Osteocyte (in vitro differentiated cells): ENCODE results near the gene HNRNPF. TPM values are rescaled to one million over a fixed set of nuclear protein-coding genes. Genes with fewer than 3 reads are reported as not detected.

ENCODE experiments used
- DNase-seq: peaks from one replicate; pipeline ENCODE4 v3.0.0; 2021; ENCODE audit warnings: mixed read lengths; ENCODE audit not compliant: unreplicated experiment; ENCODE audit errors: extremely low spot score
- H3K27ac Mint-ChIP-seq: one replicate; pipeline ENCODE4 v1.8.0; 2021; ENCODE audit warnings: mild to moderate bottlenecking, mixed read lengths; ENCODE audit not compliant: unreplicated experiment
- H3K27me3 Mint-ChIP-seq: one replicate; pipeline ENCODE4 v1.8.0; 2021; ENCODE audit warnings: mixed read lengths; ENCODE audit not compliant: unreplicated experiment
- H3K36me3 Mint-ChIP-seq: one replicate; pipeline ENCODE4 v1.8.0; 2021; ENCODE audit warnings: mixed read lengths; ENCODE audit not compliant: unreplicated experiment
- H3K4me1 Mint-ChIP-seq: one replicate; pipeline ENCODE4 v1.8.0; 2021; ENCODE audit warnings: mixed read lengths; ENCODE audit not compliant: unreplicated experiment
- H3K4me3 Mint-ChIP-seq: one replicate; pipeline ENCODE4 v1.8.0; 2021; ENCODE audit warnings: mild to moderate bottlenecking, moderate library complexity, mixed read lengths; ENCODE audit not compliant: unreplicated experiment
- H3K9me3 Mint-ChIP-seq: one replicate; pipeline ENCODE4 v1.8.0; 2021; ENCODE audit warnings: mixed read lengths; ENCODE audit not compliant: unreplicated experiment
- CTCF ChIP-seq: fragments of 200-600 bp; sonication (generic); IDR thresholded peaks from 2 replicates; pipeline ENCODE4 v1.5.0; 2021; ENCODE audit warnings: antibody characterized with exemption, mild to moderate bottlenecking, moderate library complexity
- total RNA-seq: library from RNA; stranded (reverse); gene quantifications from 2 replicates; pipeline ENCODE4 v1.2.1, GENCODE V29; 2021

The HNRNPF gene
- total RNA-seq, 1 donor from 2014 or later, result 189 TPM

GRCh38 chr10:43420369-43421200 lies 11.6 kb upstream of the HNRNPF start:
- H3K27ac Mint-ChIP-seq, result peak overlapping the region; percentile 98
- H3K36me3 Mint-ChIP-seq, result no peaks in the 10 kb centered on the region
- no peaks in the 10 kb centered on the region for H3K9me3 Mint-ChIP-seq
- peak overlapping the region; percentile 86 for H3K4me3 Mint-ChIP-seq
- peak; percentile 51 for TF ChIP-seq CTCF
- peak; percentile 93 for DNase-seq
- peaks cover 16% of the 10 kb centered on the region for H3K4me1 Mint-ChIP-seq
- no peaks in the 10 kb centered on the region for H3K27me3 Mint-ChIP-seq

GRCh38 chr10:43419997-43420368 lies 11.0 kb upstream of the HNRNPF start:
- no peak for DNase-seq
- peaks cover 16% of the 10 kb centered on the region for H3K4me1 Mint-ChIP-seq
- no peak for TF ChIP-seq CTCF
- H3K4me3 Mint-ChIP-seq, result peak overlapping the region; percentile 66
- no peaks in the 10 kb centered on the region for H3K27me3 Mint-ChIP-seq
- H3K36me3 Mint-ChIP-seq, result no peaks in the 10 kb centered on the region
- H3K9me3 Mint-ChIP-seq, result no peaks in the 10 kb centered on the region
- peak overlapping the region; percentile 94 for H3K27ac Mint-ChIP-seq

GRCh38 chr10:43417950-43418768 lies 9.2 kb upstream of the HNRNPF start:
- H3K4me3 Mint-ChIP-seq, result no peak overlapping the region

GRCh38 chr10:43415544-43415943 lies 6.6 kb upstream of the HNRNPF start:
- no peak overlapping the region for H3K4me3 Mint-ChIP-seq
- TF ChIP-seq CTCF, result no peak
- peaks cover 6% of the 10 kb centered on the region for H3K4me1 Mint-ChIP-seq

More at GRCh38 chr10:43417950-43418768, 9.2 kb upstream of the HNRNPF start:
- Mint-ChIP-seq H3K9me3 (no peaks in the 10 kb centered on the region), H3K27me3 (no peaks in the 10 kb centered on the region), H3K27ac (no peak overlapping the region), H3K36me3 (no peaks in the 10 kb centered on the region), H3K4me1 (peaks cover 16% of the 10 kb centered on the region)
- DNase-seq, result no peak
- TF ChIP-seq CTCF, result no peak

GRCh38 chr10:43411536-43411935 lies 2.5 kb upstream of the HNRNPF start:
- H3K9me3 Mint-ChIP-seq, result no peaks in the 10 kb centered on the region
- TF ChIP-seq CTCF, result no peak
- H3K27ac Mint-ChIP-seq, result no peak overlapping the region
- no peak for DNase-seq
- H3K4me1 Mint-ChIP-seq, result peaks cover 8% of the 10 kb centered on the region
- no peaks in the 10 kb centered on the region for H3K27me3 Mint-ChIP-seq
- H3K4me3 Mint-ChIP-seq, result no peak overlapping the region
- H3K36me3 Mint-ChIP-seq, result no peaks in the 10 kb centered on the region

More at GRCh38 chr10:43415544-43415943, 6.6 kb upstream of the HNRNPF start:
- Mint-ChIP-seq H3K9me3 (no peaks in the 10 kb centered on the region), H3K36me3 (no peaks in the 10 kb centered on the region), H3K27me3 (no peaks in the 10 kb centered on the region), H3K27ac (no peak overlapping the region)
- DNase-seq, result no peak
